Esophagus mucosa (tissue), 1 donor: ENCODE results near the gene PFN3. TPM values are rescaled to one million over a fixed set of nuclear protein-coding genes. Genes with fewer than 3 reads are reported as not detected.
"Not testable (repeated sequence)": the region's sequence is repeated elsewhere in the genome, so short reads cannot be mapped to it uniquely, and the experiment has no call there.

Experiments used
- ATAC-seq: fragments of 200-7000 bp; cut with Tn5 transposase; one replicate; pipeline ENCODE4 v1.9.1; 2020
- total RNA-seq: library from RNA; stranded (reverse); gene quantifications from one replicate; pipeline ENCODE4 v1.2.4, GENCODE V29; 2023
- donor health status: DM: yes; HTN: yes; CAD: no.

The PFN3 gene
- total RNA-seq, 1 donor from 2014 or later: not detected

DNA sequence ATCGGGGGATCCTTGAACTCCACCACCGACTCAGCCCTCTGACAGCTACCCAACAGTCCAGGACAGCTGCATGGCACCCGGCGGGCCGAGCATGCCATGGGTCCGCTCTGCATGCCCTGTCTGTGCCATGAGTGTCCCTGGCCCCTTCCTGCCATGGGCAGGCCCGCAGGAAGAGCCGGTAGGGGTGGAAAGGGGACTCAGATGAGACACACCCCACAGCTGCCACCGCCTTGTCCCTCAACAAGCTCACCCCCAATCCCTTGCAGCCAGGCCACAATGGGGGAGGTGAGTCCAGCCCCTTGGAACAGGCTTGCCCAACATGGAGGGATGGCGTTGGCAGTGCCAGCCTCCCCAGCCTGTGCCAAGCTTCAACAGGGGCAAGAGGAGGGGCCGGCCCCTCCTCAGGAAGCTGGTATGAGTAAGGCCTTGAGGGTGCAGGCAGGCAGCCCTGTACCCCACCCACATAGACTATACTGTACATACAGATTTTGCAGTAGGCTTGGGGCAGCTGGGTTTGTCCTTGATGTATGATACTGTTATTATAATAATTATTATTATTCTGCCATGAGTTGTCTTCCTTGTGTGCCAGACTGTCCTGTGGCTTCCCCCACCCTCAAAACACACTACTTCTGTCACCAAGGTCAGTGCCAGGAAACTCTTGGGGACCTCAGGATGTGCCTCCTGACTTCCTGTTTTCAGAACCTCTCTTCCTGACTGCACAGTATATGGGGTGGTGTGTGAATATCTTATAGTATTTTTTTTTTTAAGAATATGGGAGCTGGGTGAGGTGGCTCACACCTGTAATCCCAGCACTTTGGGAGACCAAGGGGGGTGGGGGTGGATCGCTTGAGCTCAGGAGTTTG lies 28.2 kb downstream of the PFN3 start:
- ATAC-seq: peak; percentile 55

DNA sequence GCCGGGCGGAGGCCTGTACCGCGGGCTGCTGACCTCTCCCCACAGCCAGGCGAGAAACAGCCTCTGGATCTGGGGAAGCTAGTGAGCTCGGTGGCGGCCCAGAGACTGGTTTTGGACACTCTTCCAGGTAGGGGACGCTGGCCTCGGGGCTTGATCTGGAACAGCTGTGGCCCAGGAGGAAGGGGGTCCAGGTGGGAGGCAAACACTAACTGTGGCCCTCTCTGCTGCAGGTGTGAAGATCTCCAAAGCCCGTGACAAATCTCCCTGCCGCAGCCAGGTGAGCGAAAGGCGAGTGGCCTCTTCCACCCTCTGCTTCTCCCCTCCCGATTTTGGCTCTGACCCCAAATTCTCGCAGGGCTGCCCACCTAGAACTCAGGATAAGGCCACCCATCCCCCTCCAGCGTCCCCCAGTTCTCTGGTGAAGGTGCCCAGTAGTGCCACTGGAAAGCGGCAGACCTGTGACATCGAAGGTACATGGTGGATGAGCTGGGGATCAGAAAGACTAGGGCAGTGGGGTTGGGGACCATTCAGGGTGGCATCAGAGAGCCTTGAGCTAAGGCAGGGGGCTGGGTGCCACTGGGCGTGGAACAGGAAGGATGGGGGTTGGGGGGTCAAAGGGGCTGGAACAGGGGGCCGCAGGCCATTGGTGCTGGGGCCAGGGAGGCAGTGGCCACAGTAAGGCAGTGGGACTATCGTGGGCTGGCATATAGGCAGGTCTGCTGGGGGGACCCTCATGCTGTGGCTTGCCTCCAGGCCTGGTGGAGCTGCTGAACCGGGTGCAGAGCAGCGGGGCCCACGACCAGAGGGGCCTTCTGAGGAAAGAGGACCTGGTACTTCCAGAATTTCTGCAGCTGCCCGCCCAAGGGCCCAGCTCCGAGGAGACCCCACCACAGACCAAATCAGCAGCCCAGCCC lies 29.1 kb downstream of the PFN3 start:
- no peak for ATAC-seq

DNA sequence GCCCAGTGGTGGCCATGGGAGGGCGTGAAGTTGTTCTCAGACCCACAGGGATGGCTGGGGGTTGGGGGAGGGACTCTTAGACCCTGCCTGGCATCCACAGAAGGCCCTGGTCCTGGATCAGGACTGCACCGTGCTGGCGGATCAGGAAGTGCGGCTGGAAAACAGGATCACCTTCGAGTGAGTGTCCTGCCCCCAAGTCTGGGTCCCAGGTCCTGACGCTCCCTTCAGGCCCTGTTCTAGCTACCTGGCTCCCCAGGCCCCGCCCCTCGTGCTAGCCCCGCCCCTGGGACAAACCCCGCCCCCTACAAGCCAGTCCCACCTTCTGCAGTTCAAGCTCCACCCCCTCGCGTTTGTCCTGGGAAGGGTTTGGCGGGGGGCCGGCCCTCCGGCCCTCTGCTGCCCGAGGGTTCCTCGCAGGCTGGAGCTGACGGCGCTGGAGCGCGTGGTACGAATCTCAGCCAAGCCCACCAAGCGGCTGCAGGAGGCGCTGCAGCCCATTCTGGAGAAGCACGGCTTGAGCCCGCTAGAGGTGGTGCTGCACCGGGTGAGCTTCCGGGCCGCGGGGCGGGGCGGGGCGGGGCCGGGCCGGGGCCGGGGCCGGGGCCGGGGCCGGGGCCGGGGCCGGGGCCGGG lies 29.9 kb downstream of the PFN3 start:
- peak; percentile 73 for ATAC-seq

DNA sequence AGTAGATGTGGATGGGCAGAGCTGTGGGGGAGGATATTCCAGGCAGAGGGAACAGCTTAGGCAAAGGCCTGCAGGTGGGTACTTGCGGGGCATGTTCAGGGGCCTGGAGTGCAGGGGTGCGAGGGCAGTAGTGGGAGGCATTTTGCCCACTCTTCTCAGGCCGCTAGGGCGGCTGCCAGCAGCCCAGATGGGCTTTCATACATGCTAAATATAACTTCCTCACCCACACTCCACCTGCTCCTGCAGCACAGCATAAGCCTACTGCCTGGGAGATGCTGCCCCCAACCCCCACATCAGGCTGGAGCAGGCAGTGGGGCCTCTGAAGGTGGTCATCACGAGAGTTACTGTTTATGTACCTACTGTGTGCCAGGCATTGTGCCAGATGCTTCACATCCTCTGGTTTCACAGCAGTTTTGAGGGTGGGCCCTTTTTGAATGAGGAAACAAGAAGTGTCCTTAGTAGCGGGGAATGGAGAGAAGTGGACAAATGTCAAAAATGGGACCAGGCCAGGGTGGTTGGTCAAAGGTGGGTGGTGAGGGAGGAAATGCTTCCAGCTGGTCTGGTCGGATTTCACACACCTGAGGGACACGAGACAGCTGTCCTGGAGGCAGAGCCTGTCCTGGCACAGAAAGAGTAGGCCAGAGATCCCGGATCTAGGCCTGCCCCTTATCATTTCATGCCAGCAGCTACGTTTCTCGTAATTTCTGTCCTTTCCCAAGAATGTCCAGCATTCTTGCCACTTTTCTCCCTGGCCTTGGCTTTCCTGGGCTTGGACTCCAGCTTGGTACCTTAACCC lies 30.6 kb downstream of the PFN3 start:
- no peak for ATAC-seq

DNA sequence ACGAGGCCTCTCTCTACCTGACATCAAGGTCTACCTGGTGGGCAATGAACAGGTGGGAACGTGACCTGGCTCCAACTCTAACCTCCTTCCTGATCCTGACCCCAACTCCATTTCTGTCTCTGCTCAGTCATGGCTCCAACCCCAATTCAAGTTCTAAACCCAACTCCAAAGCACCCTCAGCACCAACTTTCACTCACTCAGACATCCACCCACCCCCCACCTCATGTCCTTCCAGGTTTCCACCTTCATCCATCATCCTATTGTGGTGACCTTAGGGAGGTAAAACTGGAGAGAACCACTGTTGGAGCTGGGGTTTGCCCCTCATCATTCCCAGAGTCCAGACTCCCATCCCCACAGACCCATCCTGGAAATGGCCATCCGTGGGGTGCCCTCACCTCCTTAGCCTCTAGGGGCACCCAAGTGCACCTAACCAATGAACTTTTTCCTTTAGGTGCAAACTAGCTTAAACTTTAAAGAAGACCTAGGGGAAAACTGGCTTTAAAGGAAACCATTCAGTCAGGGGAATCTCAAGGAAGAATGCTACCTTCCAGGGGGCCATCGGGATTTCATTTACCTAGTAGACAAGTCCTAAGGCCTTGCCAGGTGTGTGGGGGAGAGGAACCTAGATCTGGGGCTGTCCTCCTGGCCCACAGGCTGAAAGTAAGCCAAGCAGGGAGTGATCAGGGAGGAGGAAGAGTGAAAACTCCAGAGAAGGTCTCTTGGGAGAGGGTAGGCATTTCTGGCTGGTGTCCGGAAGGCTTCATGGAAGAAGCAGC lies 31.4 kb downstream of the PFN3 start:
- no peak for ATAC-seq

DNA sequence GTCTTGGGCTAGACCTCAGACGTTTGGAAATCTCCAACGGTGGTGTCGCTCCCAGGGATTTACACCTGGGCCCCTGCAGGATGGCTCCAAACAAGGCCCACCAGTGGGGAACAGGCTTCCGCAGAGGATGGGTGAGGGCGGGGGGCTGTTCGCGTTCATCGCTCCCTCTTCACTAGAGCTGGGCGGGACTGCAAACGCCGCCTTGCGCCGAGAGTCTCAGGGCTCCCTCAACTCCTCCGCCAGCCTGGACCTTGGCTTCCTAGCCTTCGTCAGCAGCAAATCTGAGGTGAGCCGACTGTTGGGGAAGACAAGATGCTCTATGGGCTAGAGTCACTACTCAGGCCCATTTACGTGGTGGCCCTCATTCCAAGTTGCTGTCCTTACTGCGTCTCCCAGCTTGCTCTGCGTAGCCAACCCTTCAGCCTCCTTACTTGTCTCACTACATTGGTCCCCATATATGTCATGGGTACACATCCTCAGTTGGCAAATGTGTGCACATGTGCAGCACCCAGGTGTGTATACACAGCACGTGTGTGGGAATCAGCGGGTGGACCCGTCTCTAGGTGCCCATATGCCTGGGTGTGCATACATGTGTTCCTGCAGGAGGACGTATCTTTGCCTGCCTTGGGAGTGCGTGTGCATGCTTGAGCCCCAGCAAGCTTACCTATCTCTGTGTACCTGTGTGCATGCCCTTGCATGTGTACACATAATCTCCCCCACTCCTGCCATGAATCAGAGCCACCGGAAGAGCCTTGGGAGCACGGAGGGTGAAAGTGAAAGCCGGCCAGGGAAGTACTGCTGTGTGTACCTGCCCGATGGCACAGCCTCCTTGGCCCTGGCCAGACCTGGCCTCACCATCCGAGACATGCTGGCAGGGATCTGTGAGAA lies 32.2 kb downstream of the PFN3 start:
- ATAC-seq: peak; percentile 38

DNA sequence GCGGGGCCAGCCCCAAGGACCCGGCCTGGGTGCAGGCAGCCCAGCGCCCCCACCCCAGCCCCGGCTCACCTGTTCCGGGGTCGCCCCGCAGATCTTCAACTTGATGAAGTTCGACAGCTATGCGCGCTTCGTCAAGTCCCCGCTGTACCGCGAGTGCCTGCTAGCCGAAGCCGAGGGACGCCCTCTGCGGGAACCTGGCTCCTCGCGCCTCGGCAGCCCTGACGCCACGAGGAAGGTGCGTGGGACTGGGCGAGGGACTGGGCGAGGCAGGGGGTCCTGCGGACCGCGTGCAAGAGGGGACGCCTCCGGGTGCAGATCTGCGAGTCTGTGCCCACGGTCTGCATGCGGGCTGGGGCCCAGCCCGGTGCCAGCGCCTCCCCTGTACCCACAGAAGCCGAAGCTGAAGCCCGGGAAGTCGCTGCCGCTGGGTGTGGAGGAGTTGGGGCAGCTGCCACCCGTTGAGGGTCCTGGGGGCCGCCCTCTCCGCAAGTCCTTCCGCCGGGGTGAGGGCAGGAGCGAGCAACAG lies 33.1 kb downstream of the PFN3 start:
- no peak for ATAC-seq

DNA sequence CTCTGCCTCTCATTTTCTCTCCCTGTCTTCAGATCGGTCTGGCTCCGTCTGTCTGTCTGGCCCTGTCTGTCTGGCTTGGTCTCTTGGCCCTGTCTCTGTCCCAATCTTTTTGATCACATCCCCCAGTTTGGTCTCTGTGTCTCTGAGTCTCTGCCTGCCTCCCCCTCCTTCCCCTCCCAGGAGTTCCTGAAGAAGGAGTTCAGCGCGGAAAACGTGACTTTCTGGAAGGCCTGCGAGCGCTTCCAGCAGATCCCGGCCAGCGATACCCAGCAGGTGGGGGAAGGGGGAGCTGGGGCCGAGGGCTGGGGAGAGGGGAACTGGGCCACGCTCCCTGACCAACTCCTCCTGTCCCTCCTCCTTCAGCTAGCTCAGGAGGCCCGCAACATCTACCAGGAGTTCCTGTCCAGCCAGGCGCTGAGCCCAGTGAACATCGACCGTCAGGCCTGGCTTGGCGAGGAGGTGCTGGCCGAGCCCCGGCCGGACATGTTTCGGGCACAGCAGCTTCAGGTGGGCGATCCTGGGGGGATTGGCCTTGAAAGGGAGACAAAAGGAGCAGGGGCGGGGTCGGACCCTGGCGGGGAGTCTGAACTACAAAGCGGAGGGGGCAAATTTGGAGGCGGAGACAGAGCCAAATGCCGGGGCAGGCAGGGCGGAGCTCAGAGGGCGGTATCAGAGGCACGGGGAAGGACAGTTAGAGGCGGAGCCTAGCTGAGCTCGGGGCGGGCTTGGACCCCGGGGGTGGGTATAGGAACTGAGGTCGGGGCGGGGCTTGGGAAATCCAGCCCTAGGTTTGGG lies 33.7 kb downstream of the PFN3 start:
- ATAC-seq: peak; percentile 16

DNA sequence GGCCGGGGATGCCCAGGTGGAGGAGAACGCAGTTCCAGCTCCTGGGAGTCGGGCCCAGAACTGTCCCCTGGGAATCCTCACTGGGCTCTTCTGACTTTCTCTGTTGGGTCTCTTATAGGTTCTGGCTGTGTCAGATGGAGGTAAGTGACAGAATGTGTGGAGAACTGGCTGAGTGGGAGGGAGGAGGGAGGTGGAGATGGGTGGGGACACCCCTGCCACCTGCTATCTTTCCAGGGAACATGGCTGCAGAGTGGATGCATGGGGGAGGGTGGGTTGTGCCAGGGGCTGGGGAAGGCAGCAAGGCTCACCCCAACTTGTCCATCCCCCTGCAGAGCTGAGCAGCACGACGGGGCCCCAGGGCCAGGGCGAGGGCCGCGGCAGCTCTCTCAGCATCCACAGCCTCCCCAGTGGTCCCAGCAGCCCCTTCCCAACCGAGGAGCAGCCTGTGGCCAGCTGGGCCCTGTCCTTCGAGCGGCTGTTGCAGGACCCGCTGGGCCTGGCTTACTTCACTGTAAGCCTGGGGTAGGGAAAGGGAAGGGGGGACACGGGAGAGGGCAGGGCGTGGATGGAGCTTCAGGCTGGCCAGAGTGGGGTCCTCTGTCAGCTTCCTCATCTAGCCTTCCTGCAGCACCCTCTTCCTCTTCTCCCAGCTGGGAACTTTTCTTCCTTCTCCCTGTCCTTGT lies 34.5 kb downstream of the PFN3 start:
- no peak for ATAC-seq

DNA sequence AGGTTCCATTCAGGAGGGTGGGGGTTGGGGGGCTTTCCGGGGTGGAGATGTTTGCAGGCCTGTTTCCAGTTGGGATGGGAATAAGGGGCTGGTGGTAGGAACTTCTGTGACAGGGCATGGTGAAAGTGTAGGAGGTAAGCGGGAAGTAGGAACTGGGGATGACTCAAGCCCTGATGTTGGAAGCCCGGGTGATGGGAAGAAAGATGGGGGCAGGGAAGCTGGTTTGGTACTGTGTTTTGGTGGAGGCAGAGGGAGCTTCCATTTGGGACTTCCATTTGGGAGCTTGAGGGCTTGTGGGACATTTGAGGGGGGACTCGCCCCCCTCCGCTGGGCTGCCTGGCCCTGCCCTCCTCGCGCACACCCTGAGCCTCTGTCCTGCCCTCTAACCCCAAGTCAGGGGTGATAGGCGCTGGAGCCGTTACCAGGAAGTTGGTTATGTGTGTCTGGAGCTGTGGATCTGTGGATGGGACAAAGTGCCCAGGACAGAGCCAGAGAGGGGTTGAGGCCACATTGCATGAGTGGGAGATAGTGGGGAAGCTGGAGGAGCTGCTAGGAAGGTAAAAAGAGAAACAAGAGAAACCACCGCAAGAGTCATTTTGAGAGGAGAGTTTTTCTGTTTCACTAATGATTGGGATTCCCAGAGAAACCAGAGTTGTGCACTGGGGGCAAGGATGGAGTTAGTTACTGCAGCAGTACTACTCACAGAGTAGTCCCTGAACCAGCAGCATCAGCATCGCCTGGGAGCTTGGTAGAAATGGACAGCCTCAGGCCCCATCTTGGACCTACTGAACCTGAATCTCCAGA lies 36.1 kb downstream of the PFN3 start:
- ATAC-seq: no peak

DNA sequence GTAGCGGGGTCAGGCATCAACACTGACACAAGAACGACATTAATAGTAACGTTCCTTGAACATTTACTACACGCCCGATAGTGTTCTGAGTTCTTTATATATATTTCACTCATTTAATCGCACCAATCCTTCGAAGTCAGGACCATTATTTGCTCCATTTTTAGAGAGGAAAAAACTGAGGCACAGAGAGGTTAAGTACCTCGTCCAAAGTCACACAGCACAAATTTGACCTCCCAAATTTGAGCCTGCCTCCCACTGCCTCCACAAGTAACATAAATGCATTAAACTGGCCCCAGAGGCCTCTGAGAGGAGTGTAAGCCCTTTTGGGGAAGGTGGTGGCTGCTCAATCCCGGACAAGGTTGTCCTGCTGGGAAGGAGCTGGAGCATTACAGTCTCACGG lies 36.9 kb downstream of the PFN3 start:
- no peak for ATAC-seq

DNA sequence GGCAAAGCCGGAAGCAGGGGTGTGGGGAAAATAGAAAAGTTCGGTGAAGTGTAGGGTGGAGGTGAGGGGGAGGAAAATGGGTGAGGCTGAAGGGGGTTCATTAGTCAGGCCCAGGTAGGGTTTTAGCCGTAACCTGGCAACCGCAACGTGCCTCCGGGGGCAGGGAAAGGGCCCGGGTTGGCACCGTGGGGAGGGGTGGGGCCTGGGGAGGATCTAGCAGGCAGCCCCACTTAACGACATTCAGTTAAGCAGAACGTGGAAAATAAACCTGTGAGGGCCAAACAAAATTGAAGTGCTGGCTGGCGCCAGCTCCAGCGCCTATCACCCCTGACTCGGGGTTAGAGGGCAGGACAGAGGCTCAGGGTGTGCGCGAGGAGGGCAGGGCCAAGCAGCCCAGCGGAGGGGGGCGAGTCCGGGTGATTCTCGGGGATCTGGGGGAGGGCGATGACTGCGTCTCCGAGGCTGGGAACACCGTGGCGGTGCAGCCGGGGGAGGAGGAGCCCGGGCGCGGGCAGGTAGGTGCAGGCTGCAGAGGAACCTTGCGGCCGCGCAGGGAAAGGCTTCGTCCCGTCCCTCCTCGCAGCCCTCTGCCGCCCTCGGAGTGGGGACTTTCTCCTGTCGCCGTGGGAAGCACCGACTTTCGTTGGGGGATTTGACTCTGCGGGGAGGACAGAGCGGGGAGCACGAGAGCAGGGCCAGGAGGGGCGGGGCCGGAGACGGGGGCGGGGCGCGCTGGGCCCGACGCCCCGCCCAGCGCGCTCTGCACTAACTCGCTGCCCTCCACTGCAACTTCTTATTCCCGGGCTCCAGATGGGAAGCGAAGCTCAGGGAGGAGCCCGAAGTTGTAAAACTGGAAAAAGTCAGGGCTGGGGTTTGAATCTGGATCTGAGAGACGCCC lies 37.6 kb downstream of the PFN3 start:
- peak; percentile 67 for ATAC-seq

DNA sequence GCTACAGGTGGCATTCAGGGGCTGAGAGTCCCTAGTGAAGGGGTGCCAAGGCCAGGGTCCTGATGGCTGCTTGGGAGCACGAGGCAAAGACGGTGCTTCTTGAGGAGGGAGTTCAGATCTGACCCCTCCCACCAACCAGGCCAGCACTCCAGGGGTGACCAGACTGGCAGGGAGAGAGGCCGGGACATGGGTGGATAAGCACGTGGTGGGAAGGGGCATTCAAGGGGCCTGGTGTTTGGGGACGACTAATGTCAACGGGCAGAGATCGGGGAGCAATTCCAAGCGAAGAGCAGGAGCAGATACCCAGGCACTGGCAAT lies 38.2 kb downstream of the PFN3 start:
- ATAC-seq: no peak

DNA sequence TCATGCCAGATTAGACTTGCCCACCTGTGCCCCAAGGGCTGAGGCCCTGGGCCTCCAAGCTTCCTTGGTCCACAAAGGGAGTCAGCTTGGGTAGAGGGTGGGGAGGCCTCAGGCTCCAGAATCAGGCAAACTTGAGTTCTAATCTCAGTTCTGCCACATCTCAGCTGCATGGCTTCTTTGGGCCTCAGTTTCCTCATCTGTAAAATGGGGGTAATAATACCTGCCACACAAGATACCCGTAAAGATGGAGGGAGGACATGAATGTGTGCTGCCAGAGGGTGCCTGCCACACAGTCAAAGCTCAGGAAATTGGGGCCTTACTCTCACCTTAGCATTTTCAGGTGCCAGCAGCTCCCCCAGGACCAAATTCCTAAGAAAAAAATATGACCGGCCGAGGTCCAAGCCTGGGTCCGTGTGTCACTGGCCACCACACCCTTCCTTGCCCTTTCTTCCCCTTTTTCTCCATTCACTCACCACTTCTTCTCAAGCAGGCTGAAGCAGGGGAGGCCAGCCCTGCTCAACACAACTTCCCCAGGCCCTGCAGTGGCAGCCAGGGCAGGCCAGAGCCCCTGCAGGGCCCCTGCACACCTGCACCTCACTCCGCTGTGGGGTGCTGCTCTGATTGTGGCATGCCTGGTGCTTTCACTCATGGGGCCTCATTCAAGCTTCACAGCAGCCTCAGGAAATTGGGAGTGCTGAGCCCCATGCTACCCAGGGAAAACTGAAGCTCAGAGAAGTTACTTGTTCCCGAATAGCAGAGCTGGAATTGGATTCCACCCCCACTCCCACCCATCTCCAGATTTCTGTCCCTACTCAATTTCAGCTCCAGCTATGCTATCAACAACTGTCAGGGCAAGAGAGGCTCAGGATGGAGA lies 38.8 kb downstream of the PFN3 start:
- ATAC-seq: no peak

DNA sequence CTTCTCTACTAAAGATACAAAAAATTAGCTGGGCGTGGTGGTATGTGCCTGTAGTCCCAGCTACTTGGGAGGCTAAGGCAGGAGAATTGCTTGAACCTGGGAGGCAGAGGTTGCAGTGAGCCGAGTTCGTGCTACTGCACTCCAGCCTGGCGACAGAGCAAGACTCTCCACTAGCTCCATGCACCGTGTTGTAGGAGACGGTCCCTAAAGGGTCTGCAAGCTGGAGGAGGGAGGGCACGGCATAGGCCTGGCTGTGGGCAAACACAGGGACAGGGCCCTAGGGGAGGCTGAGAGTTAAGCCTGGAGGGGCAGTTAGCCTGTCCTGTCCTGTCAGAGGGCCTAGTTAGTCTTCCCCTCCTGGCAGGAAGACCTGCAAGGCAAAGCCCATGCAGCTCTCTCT lies 39.7 kb downstream of the PFN3 start:
- not testable (repeated sequence) for ATAC-seq

DNA sequence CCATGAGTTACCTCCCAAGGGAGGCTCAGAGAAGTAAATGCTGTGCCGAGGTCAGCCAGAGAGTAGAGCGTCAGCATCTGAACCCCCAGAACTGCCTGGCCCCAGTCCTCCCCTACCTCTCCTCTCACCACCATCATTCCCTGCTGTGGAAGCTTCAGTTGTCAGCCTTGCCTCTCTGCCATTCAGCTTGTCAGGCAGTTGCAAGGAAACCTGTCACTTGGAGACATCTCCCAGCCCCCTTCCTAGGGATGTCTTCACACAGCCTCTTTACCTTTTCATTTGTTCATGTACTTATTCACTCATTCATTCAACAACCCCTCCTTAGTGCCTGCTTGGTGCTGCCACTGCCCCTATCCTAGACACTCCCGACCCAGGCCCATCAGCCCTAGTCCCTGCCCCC lies 40.6 kb downstream of the PFN3 start:
- no peak for ATAC-seq
